Liver (tissue), 9 donors: Measurements from ENCODE around the gene GGT1. TPM values are rescaled to one million over a fixed set of nuclear protein-coding genes. Genes with fewer than 3 reads are reported as not detected.

ENCODE experiments used
- DNase-seq: peaks from one replicate; pipeline ENCODE4 v3.0.0-alpha.2; 2017; ENCODE audit warnings: low spot score
- H3K27ac ChIP-seq, 2 donors: one replicate each; pipeline ENCODE4 v1.7.0; 2013; ENCODE audit warnings: inconsistent platforms in 2 of 2, low read length in 2 of 2, control low read depth in 1 of 2, low read depth in 1 of 2, mild to moderate bottlenecking in 1 of 2
- H3K27me3 ChIP-seq, 4 donors: one replicate each; pipeline versions ENCODE4 v1.6.1 to v1.7.0; 2013; ENCODE audit warnings: low read length in 3 of 4, inconsistent platforms in 1 of 4, mild to moderate bottlenecking in 1 of 4, moderate library complexity in 1 of 4; ENCODE audit not compliant: control insufficient read depth in 4 of 4, insufficient read depth in 4 of 4
- H3K36me3 ChIP-seq, 4 donors: one replicate each; pipeline versions ENCODE4 v1.6.1 to v1.7.0; 2013; ENCODE audit warnings: low read length in 3 of 4, mild to moderate bottlenecking in 3 of 4, low read depth in 1 of 4, moderate library complexity in 1 of 4; ENCODE audit not compliant: control insufficient read depth in 4 of 4, insufficient read depth in 3 of 4
- H3K4me1 ChIP-seq, 4 donors: one replicate each; pipeline versions ENCODE4 v1.6.1 to v1.7.0; 2013; ENCODE audit warnings: low read length in 3 of 4, mild to moderate bottlenecking in 3 of 4, moderate library complexity in 1 of 4; ENCODE audit not compliant: control insufficient read depth in 4 of 4, insufficient read depth in 4 of 4
- H3K4me3 ChIP-seq, 3 donors: one replicate each; pipeline versions ENCODE4 v1.6.1 to v1.7.0; 2013; ENCODE audit warnings: low read length in 3 of 3, control low read depth in 1 of 3, low read depth in 1 of 3, mild to moderate bottlenecking in 1 of 3
- H3K9ac ChIP-seq, 2 donors: one replicate each; pipeline ENCODE4 v1.7.0; 2013; ENCODE audit warnings: low read length in 2 of 2, mild to moderate bottlenecking in 2 of 2, moderate library complexity in 2 of 2, control low read depth in 1 of 2, low read depth in 1 of 2
- H3K9me3 ChIP-seq, 4 donors: one replicate each; pipeline versions ENCODE4 v1.6.1 to v1.7.0; 2013; ENCODE audit warnings: low read length in 3 of 4; ENCODE audit not compliant: control insufficient read depth in 4 of 4
- ATF3 ChIP-seq: IDR thresholded peaks from 2 replicates; pipeline ENCODE4 v1.6.1; 2016; ENCODE audit warnings: antibody characterized with exemption
- EGR1 ChIP-seq, 2 donors: IDR thresholded peaks; 2 replicates each; pipeline ENCODE4 v1.6.1; 2016 to 2018; ENCODE audit warnings: antibody characterized with exemption in 2 of 2, low read depth in 2 of 2
- FOXA1 ChIP-seq: IDR thresholded peaks from 2 replicates; pipeline ENCODE4 v1.6.1; 2016; ENCODE audit warnings: antibody characterized with exemption
- FOXA2 ChIP-seq: IDR thresholded peaks from 2 replicates; pipeline ENCODE4 v1.6.1; 2016; ENCODE audit warnings: antibody characterized with exemption
- GABPA ChIP-seq, 2 donors: IDR thresholded peaks in 1 of 2; conservative IDR thresholded peaks in 1 of 2; 2 replicates each; pipeline ENCODE4 v1.6.1; 2016; ENCODE audit warnings: antibody characterized with exemption in 2 of 2, mild to moderate bottlenecking in 1 of 2, moderate library complexity in 1 of 2
- HNF4A ChIP-seq, 2 donors: conservative IDR thresholded peaks; 2 replicates each; pipeline ENCODE4 v1.6.1; 2016; ENCODE audit warnings: antibody characterized with exemption in 2 of 2, mild to moderate bottlenecking in 2 of 2
- HNF4G ChIP-seq: IDR thresholded peaks from 2 replicates; pipeline ENCODE4 v1.6.1; 2016; ENCODE audit warnings: antibody characterized with exemption
- JUND ChIP-seq, 2 donors: IDR thresholded peaks; 2 replicates each; pipeline ENCODE4 v1.6.1; 2016; ENCODE audit warnings: antibody characterized with exemption in 2 of 2
- MAX ChIP-seq: IDR thresholded peaks from 2 replicates; pipeline ENCODE4 v1.6.1; 2016; ENCODE audit warnings: antibody characterized with exemption
- NR2F2 ChIP-seq: IDR thresholded peaks from 2 replicates; pipeline ENCODE4 v1.6.1; 2016; ENCODE audit warnings: antibody characterized with exemption
- RAD21 ChIP-seq, 2 donors: IDR thresholded peaks; 2 replicates each; pipeline ENCODE4 v1.6.1; 2016; ENCODE audit warnings: antibody characterized with exemption in 2 of 2, mild to moderate bottlenecking in 2 of 2
- RXRA ChIP-seq, 2 donors: IDR thresholded peaks; 2 replicates each; pipeline ENCODE4 v1.6.1; 2017 to 2018; ENCODE audit warnings: antibody characterized with exemption in 2 of 2, mild to moderate bottlenecking in 1 of 2
- SP1 ChIP-seq: IDR thresholded peaks from 2 replicates; pipeline ENCODE4 v1.6.1; 2018; ENCODE audit warnings: antibody characterized with exemption, mild to moderate bottlenecking
- TAF1 ChIP-seq: conservative IDR thresholded peaks from 2 replicates; pipeline ENCODE4 v1.6.1; 2016; ENCODE audit warnings: antibody characterized with exemption, mild to moderate bottlenecking
- YY1 ChIP-seq: IDR thresholded peaks from 2 replicates; pipeline ENCODE4 v1.6.1; 2016; ENCODE audit warnings: antibody characterized with exemption, mild to moderate bottlenecking
- WGBS: extraction: QIAGEN DNeasy Blood & Tissue Kit; methylation state at CpG from one replicate; pipeline ENCODE4 v1.1.7; 2013; 5-methylcytosine and 5-hydroxymethylcytosine counted together
- polyA plus RNA-seq, 2 donors: library from polyadenylated mRNA; stranded (reverse) in 1 of 2; unstranded in 1 of 2; fragments of 200-250 nt in 1 of 2; fragments of >200 nt in 1 of 2; fragmentation: Nextera tagmentation in 1 of 2; extraction: Ambion mirVana in 1 of 2; gene quantifications; one replicate each; pipeline versions ENCODE4 v1.2.1 to v1.2.3, GENCODE V29; 2013 to 2015
- total RNA-seq, 2 donors: library from RNA; depleted of rRNA; stranded (reverse); fragments of >200 nt; gene quantifications; one replicate each; pipeline ENCODE4 v1.2.3, GENCODE V29; 2014
- TF ChIP-seq, protein P1 (sequence below): IDR thresholded peaks from 2 replicates; pipeline ENCODE4 v1.6.1; 2016; ENCODE audit warnings: antibody characterized with exemption
- TF ChIP-seq, protein P2 (sequence below): IDR thresholded peaks from 2 replicates; pipeline ENCODE4 v1.6.1; 2016; ENCODE audit warnings: antibody characterized with exemption, mild to moderate bottlenecking
- TF ChIP-seq, protein P3 (sequence below): fragments of 150-350 bp; IDR thresholded peaks from 2 replicates; pipeline ENCODE4 v1.5.1; 2017; ENCODE audit warnings: improper control_type of control experiment, low read depth, low read length; ENCODE audit not compliant: missing input control
- donor health status: healthy.
- donor health status: healthy.
- donor health status: healthy.
- donor health status: healthy.
- donor health status: healthy.

The GGT1 gene
- total and polyA plus RNA-seq, 4 donors, result 90.5 to 147 (median 112) TPM

GRCh38 chr22:24564376-24565058 is 38.5 kb upstream of the GGT1 start:
- H3K36me3 ChIP-seq, result peaks cover 6 to 24% (median 14%) of the 10 kb centered on the region in 4 donors
- H3K4me1 ChIP-seq, result peaks cover 0 to 51% (median 34%) of the 10 kb centered on the region in 4 donors
- WGBS, result 28% methylated on average over 2 of the region's 2 CpGs
- H3K27ac ChIP-seq, result peak overlapping the region; percentile 66 to 72
- H3K4me3 ChIP-seq, result no peak overlapping the region
- TF ChIP-seq, protein P1, sequence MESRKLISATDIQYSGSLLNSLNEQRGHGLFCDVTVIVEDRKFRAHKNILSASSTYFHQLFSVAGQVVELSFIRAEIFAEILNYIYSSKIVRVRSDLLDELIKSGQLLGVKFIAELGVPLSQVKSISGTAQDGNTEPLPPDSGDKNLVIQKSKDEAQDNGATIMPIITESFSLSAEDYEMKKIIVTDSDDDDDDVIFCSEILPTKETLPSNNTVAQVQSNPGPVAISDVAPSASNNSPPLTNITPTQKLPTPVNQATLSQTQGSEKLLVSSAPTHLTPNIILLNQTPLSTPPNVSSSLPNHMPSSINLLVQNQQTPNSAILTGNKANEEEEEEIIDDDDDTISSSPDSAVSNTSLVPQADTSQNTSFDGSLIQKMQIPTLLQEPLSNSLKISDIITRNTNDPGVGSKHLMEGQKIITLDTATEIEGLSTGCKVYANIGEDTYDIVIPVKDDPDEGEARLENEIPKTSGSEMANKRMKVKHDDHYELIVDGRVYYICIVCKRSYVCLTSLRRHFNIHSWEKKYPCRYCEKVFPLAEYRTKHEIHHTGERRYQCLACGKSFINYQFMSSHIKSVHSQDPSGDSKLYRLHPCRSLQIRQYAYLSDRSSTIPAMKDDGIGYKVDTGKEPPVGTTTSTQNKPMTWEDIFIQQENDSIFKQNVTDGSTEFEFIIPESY, result peak; percentile 57
- TF ChIP-seq JUND (IDR thresholded peaks at IDR 0.05), result peak in 1 of 2 donors; percentile 61
- TF ChIP-seq, protein P2, sequence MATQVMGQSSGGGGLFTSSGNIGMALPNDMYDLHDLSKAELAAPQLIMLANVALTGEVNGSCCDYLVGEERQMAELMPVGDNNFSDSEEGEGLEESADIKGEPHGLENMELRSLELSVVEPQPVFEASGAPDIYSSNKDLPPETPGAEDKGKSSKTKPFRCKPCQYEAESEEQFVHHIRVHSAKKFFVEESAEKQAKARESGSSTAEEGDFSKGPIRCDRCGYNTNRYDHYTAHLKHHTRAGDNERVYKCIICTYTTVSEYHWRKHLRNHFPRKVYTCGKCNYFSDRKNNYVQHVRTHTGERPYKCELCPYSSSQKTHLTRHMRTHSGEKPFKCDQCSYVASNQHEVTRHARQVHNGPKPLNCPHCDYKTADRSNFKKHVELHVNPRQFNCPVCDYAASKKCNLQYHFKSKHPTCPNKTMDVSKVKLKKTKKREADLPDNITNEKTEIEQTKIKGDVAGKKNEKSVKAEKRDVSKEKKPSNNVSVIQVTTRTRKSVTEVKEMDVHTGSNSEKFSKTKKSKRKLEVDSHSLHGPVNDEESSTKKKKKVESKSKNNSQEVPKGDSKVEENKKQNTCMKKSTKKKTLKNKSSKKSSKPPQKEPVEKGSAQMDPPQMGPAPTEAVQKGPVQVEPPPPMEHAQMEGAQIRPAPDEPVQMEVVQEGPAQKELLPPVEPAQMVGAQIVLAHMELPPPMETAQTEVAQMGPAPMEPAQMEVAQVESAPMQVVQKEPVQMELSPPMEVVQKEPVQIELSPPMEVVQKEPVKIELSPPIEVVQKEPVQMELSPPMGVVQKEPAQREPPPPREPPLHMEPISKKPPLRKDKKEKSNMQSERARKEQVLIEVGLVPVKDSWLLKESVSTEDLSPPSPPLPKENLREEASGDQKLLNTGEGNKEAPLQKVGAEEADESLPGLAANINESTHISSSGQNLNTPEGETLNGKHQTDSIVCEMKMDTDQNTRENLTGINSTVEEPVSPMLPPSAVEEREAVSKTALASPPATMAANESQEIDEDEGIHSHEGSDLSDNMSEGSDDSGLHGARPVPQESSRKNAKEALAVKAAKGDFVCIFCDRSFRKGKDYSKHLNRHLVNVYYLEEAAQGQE, result no peak
- TF ChIP-seq YY1, result peak; percentile 57
- TF ChIP-seq HNF4G, result peak; percentile 16
- peak; percentile 83 to 89 for TF ChIP-seq HNF4A (conservative IDR thresholded peaks at IDR 0.05)
- TF ChIP-seq NR2F2, result no peak
- no peak for TF ChIP-seq FOXA2
- peak; percentile 32 to 34 for TF ChIP-seq RAD21 (IDR thresholded peaks at IDR 0.05)
- no peak for TF ChIP-seq FOXA1
- TF ChIP-seq MAX, result peak; percentile 49
- TF ChIP-seq RXRA (IDR thresholded peaks at IDR 0.05), result peak; percentile 62 to 80
- TF ChIP-seq, protein P3, sequence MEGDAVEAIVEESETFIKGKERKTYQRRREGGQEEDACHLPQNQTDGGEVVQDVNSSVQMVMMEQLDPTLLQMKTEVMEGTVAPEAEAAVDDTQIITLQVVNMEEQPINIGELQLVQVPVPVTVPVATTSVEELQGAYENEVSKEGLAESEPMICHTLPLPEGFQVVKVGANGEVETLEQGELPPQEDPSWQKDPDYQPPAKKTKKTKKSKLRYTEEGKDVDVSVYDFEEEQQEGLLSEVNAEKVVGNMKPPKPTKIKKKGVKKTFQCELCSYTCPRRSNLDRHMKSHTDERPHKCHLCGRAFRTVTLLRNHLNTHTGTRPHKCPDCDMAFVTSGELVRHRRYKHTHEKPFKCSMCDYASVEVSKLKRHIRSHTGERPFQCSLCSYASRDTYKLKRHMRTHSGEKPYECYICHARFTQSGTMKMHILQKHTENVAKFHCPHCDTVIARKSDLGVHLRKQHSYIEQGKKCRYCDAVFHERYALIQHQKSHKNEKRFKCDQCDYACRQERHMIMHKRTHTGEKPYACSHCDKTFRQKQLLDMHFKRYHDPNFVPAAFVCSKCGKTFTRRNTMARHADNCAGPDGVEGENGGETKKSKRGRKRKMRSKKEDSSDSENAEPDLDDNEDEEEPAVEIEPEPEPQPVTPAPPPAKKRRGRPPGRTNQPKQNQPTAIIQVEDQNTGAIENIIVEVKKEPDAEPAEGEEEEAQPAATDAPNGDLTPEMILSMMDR, result no peak
- TF ChIP-seq TAF1, result no peak
- TF ChIP-seq EGR1 (IDR thresholded peaks at IDR 0.05; ENCODE audit: low read depth in 2 of 2), result no peak
- no peak for TF ChIP-seq ATF3
- TF ChIP-seq GABPA (IDR thresholded peaks at IDR 0.05 in 1 of 2, conservative IDR thresholded peaks at IDR 0.05 in 1 of 2), result peak in 1 of 2 donors; percentile 45
- TF ChIP-seq SP1, result peak; percentile 64
- H3K9me3 ChIP-seq, result no peaks in the 10 kb centered on the region
- H3K27me3 ChIP-seq, result no peaks in the 10 kb centered on the region
- H3K9ac ChIP-seq, result no peak overlapping the region
- DNase-seq, result no peak
